Measurements from ENCODE around the gene YWHAG. TPM values are rescaled to one million over a fixed set of nuclear protein-coding genes. Genes with fewer than 3 reads are reported as not detected.
A peak's percentile ranks its signal among the peaks of the same experiment; 100 is the strongest.

The YWHAG gene
- total and polyA plus RNA-seq, 2 of the 13 experiments (the other 11 are each of a cell fraction or from before 2014, with no cell fraction given): 36.9 to 67.5 TPM

- no peak for TF ChIP-seq ZFP36L1 (CRISPR knock-in tag; IDR thresholded peaks at IDR 0.05)
- no peak for TF ChIP-seq SRSF4 (IDR thresholded peaks at IDR 0.05; ENCODE audit: low read depth, low read length, poor library complexity, severe bottlenecking)
- TF ChIP-seq SP5 (CRISPR knock-in tag; IDR thresholded peaks at IDR 0.05; ENCODE audit: borderline replicate concordance, low read depth): peak; percentile 53
- no peak for TF ChIP-seq SRF (IDR thresholded peaks at IDR 0.05; ENCODE audit: low read depth, low read length)
- TF ChIP-seq HOXA9 (CRISPR knock-in tag; IDR thresholded peaks at IDR 0.05; ENCODE audit: borderline replicate concordance): peak; percentile 20; the same call in 1 of the 2 replicates
- no peak; the same call in 1 of the 2 replicates for TF ChIP-seq ZZZ3 (CRISPR knock-in tag; IDR thresholded peaks at IDR 0.05; ENCODE audit: borderline replicate concordance)
- no peak for TF ChIP-seq HMG20B (CRISPR knock-in tag; conservative IDR thresholded peaks at IDR 0.05)
- no peak for TF ChIP-seq HOXA7 (CRISPR knock-in tag; IDR thresholded peaks at IDR 0.05)
- TF ChIP-seq ARID3A (IDR thresholded peaks at IDR 0.05; ENCODE audit: low read depth, low read length): no peak
- TF ChIP-seq SSRP1 (CRISPR knock-in tag; IDR thresholded peaks at IDR 0.05): no peak
- TF ChIP-seq ZNF460 (CRISPR knock-in tag; IDR thresholded peaks at IDR 0.05; ENCODE audit: borderline replicate concordance): no peak
- no peak for TF ChIP-seq MLXIP (CRISPR knock-in tag; IDR thresholded peaks at IDR 0.05; ENCODE audit: borderline replicate concordance)
- no peak; the same call in 1 of the 2 replicates for TF ChIP-seq NKX3-1 (CRISPR knock-in tag; IDR thresholded peaks at IDR 0.05)
- peak; percentile 82; the same call in 1 of the 2 replicates for TF ChIP-seq MEIS2 (CRISPR knock-in tag; IDR thresholded peaks at IDR 0.05)
- TF ChIP-seq ZNF780A (CRISPR knock-in tag; IDR thresholded peaks at IDR 0.05): no peak
- 0 out of 2 replicates have a peak, but pooled peaks have one; percentile 64 for TF ChIP-seq ZNF234 (CRISPR knock-in tag; conservative IDR thresholded peaks at IDR 0.05)
- TF ChIP-seq ZBTB25 (CRISPR knock-in tag; IDR thresholded peaks at IDR 0.05): peak; percentile 67; the same call in 1 of the 2 replicates
- TF ChIP-seq ATF1 (CRISPR knock-in tag; IDR thresholded peaks at IDR 0.05): no peak
- no peak for TF ChIP-seq NR3C1 (CRISPR knock-in tag; IDR thresholded peaks at IDR 0.05)
- peak; percentile 63 to 74; a peak in 2 of 4 replicates for TF ChIP-seq HMGXB4 (CRISPR knock-in tag; IDR thresholded peaks at IDR 0.05; ENCODE audit: borderline replicate concordance in 1 of 2, low read depth in 1 of 2)
Observed at GRCh38 chr7:76393116-76394031, 34.6 kb upstream of the YWHAG start (continued).
